GM23338 (cell line): ENCODE data around the gene POMGNT1. TPM values are rescaled to one million over a fixed set of nuclear protein-coding genes. Genes with fewer than 3 reads are reported as not detected.

Experiments
- ATAC-seq: fragments of 200-7000 bp; cut with Tn5 transposase; 3 replicates; pipeline ENCODE4 v1.9.1; 2020
- DNase-seq: peaks from one replicate; pipeline ENCODE4 v3.0.0-alpha.2; 2015; ENCODE audit warnings: low spot score
- H2AFZ ChIP-seq: fragments of 200-600 bp; sonication (generic); 2 replicates; pipeline ENCODE4 v1.8.0; 2016; ENCODE audit warnings: antibody characterized with exemption, mild to moderate bottlenecking, moderate library complexity
- H3F3A ChIP-seq: fragments of 200-600 bp; sonication (generic); replicated peaks from 2 replicates; pipeline ENCODE4 v1.8.0; 2017; ENCODE audit warnings: antibody characterized with exemption, mixed run types, low read depth
- H3K27ac ChIP-seq: fragments of 200-600 bp; sonication (generic); 2 replicates; pipeline ENCODE4 v1.6.1; 2016; ENCODE audit warnings: low read depth
- H3K27me3 ChIP-seq: fragments of 200-600 bp; sonication (generic); 2 replicates; pipeline ENCODE4 v1.8.0; 2016; ENCODE audit warnings: mild to moderate bottlenecking, mixed run types, moderate library complexity; ENCODE audit not compliant: insufficient read depth
- H3K36me3 ChIP-seq: fragments of 200-600 bp; sonication (generic); 2 replicates; pipeline ENCODE4 v1.8.0; 2016; ENCODE audit warnings: mild to moderate bottlenecking; ENCODE audit not compliant: insufficient read depth
- H3K4me1 ChIP-seq: fragments of 200-600 bp; sonication (generic); 2 replicates; pipeline ENCODE4 v1.8.0; 2016; ENCODE audit warnings: mild to moderate bottlenecking, moderate library complexity; ENCODE audit not compliant: insufficient read depth
- H3K4me2 ChIP-seq: fragments of 200-600 bp; sonication (generic); 2 replicates; pipeline ENCODE4 v1.7.1; 2017; ENCODE audit warnings: mixed run types
- H3K4me3 ChIP-seq: fragments of 200-600 bp; sonication (generic); 2 replicates; pipeline ENCODE4 v1.6.1; 2016; ENCODE audit warnings: mixed run types
- H3K79me2 ChIP-seq: fragments of 200-600 bp; sonication (generic); replicated peaks from 2 replicates; pipeline ENCODE4 v1.8.0; 2017; ENCODE audit warnings: mild to moderate bottlenecking; ENCODE audit not compliant: insufficient read depth
- H3K9me2 ChIP-seq: fragments of 200-600 bp; sonication (generic); 2 replicates; pipeline ENCODE4 v1.8.0; 2017; ENCODE audit not compliant: insufficient read depth
- H4K20me1 ChIP-seq: fragments of 200-600 bp; sonication (generic); replicated peaks from 2 replicates; pipeline ENCODE4 v1.8.0; 2017; ENCODE audit warnings: mild to moderate bottlenecking; ENCODE audit not compliant: insufficient read depth
- H3K27ac Mint-ChIP-seq: 2 replicates; pipeline ENCODE4 v1.8.0; 2020; ENCODE audit warnings: inconsistent platforms, mild to moderate bottlenecking, moderate library complexity, mixed read lengths
- H3K27me3 Mint-ChIP-seq: 3 replicates; pipeline ENCODE4 v1.8.0; 2022; ENCODE audit warnings: low read depth, mild to moderate bottlenecking, moderate library complexity, mixed read lengths, inconsistent platforms; ENCODE audit not compliant: insufficient read depth, poor library complexity
- H3K36me3 Mint-ChIP-seq: 3 replicates; pipeline ENCODE4 v1.8.0; 2021; ENCODE audit warnings: low read depth, mild to moderate bottlenecking, inconsistent platforms, moderate library complexity, mixed read lengths
- H3K4me1 Mint-ChIP-seq: 3 replicates; pipeline ENCODE4 v1.8.0; 2020; ENCODE audit warnings: mild to moderate bottlenecking, inconsistent platforms, mixed read lengths
- H3K4me3 Mint-ChIP-seq: 3 replicates; pipeline ENCODE4 v1.8.0; 2021; ENCODE audit warnings: moderate library complexity, mild to moderate bottlenecking, inconsistent platforms, mixed read lengths
- H3K9me3 Mint-ChIP-seq: 3 replicates; pipeline ENCODE4 v1.8.0; 2020; ENCODE audit warnings: moderate library complexity, mild to moderate bottlenecking, inconsistent platforms, mixed read lengths
- CREB1 ChIP-seq: fragments of 250-450 bp; sonication (Bioruptor Pico); IDR thresholded peaks from 2 replicates; pipeline ENCODE4 v1.5.0; 2020; ENCODE audit warnings: low read depth, mild to moderate bottlenecking, moderate library complexity
- EZH2 ChIP-seq: fragments of 200-600 bp; sonication (generic); IDR thresholded peaks from one replicate; pipeline ENCODE4 v1.8.0; 2017; ENCODE audit warnings: antibody characterized with exemption, mild to moderate bottlenecking, low read depth; ENCODE audit not compliant: unreplicated experiment
- EZH2phosphoT487 ChIP-seq: fragments of 200-600 bp; sonication (generic); IDR thresholded peaks from one replicate; pipeline ENCODE4 v1.8.1; 2018; ENCODE audit warnings: antibody characterized with exemption; ENCODE audit not compliant: unreplicated experiment
- JUNB ChIP-seq: IDR thresholded peaks from one replicate; pipeline ENCODE4 v1.6.1; 2016; ENCODE audit warnings: antibody characterized with exemption; ENCODE audit not compliant: unreplicated experiment
- NANOG ChIP-seq: IDR thresholded peaks from 2 replicates; pipeline ENCODE4 v1.6.1; 2016; ENCODE audit warnings: antibody characterized with exemption, borderline replicate concordance
- POLR2AphosphoS5 ChIP-seq: IDR thresholded peaks from 2 replicates; pipeline ENCODE4 v1.6.1; 2016; ENCODE audit warnings: antibody characterized with exemption, low read depth
- STAT1 ChIP-seq: IDR thresholded peaks from one replicate; pipeline ENCODE4 v1.6.1; 2016; ENCODE audit warnings: antibody characterized with exemption; ENCODE audit not compliant: unreplicated experiment
- ZNF114 ChIP-seq: fragments of 250-450 bp; sonication (Bioruptor Pico); IDR thresholded peaks from 2 replicates; pipeline ENCODE4 v1.5.0; 2020; ENCODE audit warnings: mild to moderate bottlenecking, moderate library complexity
- ZNF331 ChIP-seq: fragments of 250-450 bp; sonication (Bioruptor Pico); IDR thresholded peaks from 2 replicates; pipeline ENCODE4 v1.5.0; 2020; ENCODE audit warnings: low read depth, mild to moderate bottlenecking, moderate library complexity
- polyA plus RNA-seq: library from polyadenylated mRNA; unstranded; fragments of >200 nt; fragmentation: Nextera tagmentation; extraction: Ambion mirVana; gene quantifications from 2 replicates; pipeline ENCODE4 v1.2.1, GENCODE V29; 2016
- total RNA-seq: library from RNA; depleted of rRNA; stranded (reverse); fragments of >200 nt; shearing (Covaris generic); gene quantifications from 2 replicates; pipeline ENCODE4 v1.2.3, GENCODE V29; 2014
- TF ChIP-seq, protein P1 (sequence below), 2 experiments: fragments of 200-600 bp in 1 of 2; sonication (generic) in 1 of 2; conservative IDR thresholded peaks; 2 replicates each; pipeline versions ENCODE4 v1.5.1 to v1.6.1; 2016 to 2017; ENCODE audit warnings: antibody characterized with exemption in 2 of 2, low read depth in 2 of 2, mild to moderate bottlenecking in 2 of 2, moderate library complexity in 1 of 2
- TF ChIP-seq, protein P2 (sequence below): IDR thresholded peaks from 2 replicates; pipeline ENCODE4 v1.6.1; 2016; ENCODE audit warnings: antibody characterized with exemption
- TF ChIP-seq, protein P3 (sequence below): fragments of 250-450 bp; sonication (Bioruptor Pico); IDR thresholded peaks from 2 replicates; pipeline ENCODE4 v1.5.0; 2020; ENCODE audit warnings: mild to moderate bottlenecking, moderate library complexity
- TF ChIP-seq, protein P4 (sequence below): IDR thresholded peaks from one replicate; pipeline ENCODE4 v1.6.1; 2018; ENCODE audit warnings: antibody characterized with exemption; ENCODE audit not compliant: unreplicated experiment

The POMGNT1 gene
- total and polyA plus RNA-seq, 2 experiments from 2014 or later, result 24.3 to 32.1 TPM

DNA sequence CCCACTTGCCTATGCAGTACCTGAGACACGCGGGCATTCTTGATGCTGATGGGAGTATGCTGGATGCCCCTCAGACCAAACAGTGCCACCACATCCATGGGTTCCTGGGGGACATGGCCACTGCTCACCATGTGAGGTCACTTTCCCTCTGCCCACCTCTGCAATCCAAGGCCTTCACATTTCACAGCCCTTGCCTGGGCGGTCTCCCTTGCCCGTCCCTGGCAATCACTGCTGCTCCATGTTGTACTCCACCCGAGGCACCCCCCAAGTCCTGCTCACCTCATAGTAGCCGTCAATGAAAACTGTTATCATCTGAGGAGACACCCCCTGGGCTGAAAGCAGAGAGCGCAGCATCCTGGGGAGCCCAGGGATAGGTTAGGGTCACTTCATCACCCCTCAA lies 4.9 kb downstream of the POMGNT1 start:
- Histone ChIP-seq H3K9me2 (no peaks in the 10 kb centered on the region), H3K4me1 (no peaks in the 10 kb centered on the region), H3K4me2 (no peak overlapping the region), H3K27me3 (no peaks in the 10 kb centered on the region), H4K20me1 (no peaks in the 10 kb centered on the region; the same call in 1 of the 2 replicates), H2AFZ (no peak overlapping the region), H3K36me3 (no peaks in the 10 kb centered on the region; the same call in 1 of the 2 replicates), H3F3A (peaks cover 7% of the 10 kb centered on the region; the same call in 1 of the 2 replicates), H3K4me3 (no peak overlapping the region), H3K27ac (no peak overlapping the region), H3K79me2 (no peaks in the 10 kb centered on the region)
- Mint-ChIP-seq H3K36me3 (peaks cover 22% of the 10 kb centered on the region), H3K27me3 (peaks cover 5% of the 10 kb centered on the region), H3K27ac (no peak overlapping the region), H3K9me3 (no peaks in the 10 kb centered on the region), H3K4me3 (no peak overlapping the region), H3K4me1 (no peaks in the 10 kb centered on the region)
- TF ChIP-seq, protein P1, sequence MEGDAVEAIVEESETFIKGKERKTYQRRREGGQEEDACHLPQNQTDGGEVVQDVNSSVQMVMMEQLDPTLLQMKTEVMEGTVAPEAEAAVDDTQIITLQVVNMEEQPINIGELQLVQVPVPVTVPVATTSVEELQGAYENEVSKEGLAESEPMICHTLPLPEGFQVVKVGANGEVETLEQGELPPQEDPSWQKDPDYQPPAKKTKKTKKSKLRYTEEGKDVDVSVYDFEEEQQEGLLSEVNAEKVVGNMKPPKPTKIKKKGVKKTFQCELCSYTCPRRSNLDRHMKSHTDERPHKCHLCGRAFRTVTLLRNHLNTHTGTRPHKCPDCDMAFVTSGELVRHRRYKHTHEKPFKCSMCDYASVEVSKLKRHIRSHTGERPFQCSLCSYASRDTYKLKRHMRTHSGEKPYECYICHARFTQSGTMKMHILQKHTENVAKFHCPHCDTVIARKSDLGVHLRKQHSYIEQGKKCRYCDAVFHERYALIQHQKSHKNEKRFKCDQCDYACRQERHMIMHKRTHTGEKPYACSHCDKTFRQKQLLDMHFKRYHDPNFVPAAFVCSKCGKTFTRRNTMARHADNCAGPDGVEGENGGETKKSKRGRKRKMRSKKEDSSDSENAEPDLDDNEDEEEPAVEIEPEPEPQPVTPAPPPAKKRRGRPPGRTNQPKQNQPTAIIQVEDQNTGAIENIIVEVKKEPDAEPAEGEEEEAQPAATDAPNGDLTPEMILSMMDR (conservative IDR thresholded peaks at IDR 0.05; ENCODE audit: low read depth in 2 of 2), result no peak
- TF ChIP-seq, protein P2, sequence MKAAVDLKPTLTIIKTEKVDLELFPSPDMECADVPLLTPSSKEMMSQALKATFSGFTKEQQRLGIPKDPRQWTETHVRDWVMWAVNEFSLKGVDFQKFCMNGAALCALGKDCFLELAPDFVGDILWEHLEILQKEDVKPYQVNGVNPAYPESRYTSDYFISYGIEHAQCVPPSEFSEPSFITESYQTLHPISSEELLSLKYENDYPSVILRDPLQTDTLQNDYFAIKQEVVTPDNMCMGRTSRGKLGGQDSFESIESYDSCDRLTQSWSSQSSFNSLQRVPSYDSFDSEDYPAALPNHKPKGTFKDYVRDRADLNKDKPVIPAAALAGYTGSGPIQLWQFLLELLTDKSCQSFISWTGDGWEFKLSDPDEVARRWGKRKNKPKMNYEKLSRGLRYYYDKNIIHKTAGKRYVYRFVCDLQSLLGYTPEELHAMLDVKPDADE, result no peak
- TF ChIP-seq POLR2AphosphoS5 (no peak), ZNF114 (no peak), EZH2phosphoT487 (no peak), CREB1 (CRISPR knock-in tag) (no peak), EZH2 (no peak), JUNB (no peak), ZNF331 (no peak), NANOG (no peak), STAT1 (no peak)
- TF ChIP-seq, protein P3, sequence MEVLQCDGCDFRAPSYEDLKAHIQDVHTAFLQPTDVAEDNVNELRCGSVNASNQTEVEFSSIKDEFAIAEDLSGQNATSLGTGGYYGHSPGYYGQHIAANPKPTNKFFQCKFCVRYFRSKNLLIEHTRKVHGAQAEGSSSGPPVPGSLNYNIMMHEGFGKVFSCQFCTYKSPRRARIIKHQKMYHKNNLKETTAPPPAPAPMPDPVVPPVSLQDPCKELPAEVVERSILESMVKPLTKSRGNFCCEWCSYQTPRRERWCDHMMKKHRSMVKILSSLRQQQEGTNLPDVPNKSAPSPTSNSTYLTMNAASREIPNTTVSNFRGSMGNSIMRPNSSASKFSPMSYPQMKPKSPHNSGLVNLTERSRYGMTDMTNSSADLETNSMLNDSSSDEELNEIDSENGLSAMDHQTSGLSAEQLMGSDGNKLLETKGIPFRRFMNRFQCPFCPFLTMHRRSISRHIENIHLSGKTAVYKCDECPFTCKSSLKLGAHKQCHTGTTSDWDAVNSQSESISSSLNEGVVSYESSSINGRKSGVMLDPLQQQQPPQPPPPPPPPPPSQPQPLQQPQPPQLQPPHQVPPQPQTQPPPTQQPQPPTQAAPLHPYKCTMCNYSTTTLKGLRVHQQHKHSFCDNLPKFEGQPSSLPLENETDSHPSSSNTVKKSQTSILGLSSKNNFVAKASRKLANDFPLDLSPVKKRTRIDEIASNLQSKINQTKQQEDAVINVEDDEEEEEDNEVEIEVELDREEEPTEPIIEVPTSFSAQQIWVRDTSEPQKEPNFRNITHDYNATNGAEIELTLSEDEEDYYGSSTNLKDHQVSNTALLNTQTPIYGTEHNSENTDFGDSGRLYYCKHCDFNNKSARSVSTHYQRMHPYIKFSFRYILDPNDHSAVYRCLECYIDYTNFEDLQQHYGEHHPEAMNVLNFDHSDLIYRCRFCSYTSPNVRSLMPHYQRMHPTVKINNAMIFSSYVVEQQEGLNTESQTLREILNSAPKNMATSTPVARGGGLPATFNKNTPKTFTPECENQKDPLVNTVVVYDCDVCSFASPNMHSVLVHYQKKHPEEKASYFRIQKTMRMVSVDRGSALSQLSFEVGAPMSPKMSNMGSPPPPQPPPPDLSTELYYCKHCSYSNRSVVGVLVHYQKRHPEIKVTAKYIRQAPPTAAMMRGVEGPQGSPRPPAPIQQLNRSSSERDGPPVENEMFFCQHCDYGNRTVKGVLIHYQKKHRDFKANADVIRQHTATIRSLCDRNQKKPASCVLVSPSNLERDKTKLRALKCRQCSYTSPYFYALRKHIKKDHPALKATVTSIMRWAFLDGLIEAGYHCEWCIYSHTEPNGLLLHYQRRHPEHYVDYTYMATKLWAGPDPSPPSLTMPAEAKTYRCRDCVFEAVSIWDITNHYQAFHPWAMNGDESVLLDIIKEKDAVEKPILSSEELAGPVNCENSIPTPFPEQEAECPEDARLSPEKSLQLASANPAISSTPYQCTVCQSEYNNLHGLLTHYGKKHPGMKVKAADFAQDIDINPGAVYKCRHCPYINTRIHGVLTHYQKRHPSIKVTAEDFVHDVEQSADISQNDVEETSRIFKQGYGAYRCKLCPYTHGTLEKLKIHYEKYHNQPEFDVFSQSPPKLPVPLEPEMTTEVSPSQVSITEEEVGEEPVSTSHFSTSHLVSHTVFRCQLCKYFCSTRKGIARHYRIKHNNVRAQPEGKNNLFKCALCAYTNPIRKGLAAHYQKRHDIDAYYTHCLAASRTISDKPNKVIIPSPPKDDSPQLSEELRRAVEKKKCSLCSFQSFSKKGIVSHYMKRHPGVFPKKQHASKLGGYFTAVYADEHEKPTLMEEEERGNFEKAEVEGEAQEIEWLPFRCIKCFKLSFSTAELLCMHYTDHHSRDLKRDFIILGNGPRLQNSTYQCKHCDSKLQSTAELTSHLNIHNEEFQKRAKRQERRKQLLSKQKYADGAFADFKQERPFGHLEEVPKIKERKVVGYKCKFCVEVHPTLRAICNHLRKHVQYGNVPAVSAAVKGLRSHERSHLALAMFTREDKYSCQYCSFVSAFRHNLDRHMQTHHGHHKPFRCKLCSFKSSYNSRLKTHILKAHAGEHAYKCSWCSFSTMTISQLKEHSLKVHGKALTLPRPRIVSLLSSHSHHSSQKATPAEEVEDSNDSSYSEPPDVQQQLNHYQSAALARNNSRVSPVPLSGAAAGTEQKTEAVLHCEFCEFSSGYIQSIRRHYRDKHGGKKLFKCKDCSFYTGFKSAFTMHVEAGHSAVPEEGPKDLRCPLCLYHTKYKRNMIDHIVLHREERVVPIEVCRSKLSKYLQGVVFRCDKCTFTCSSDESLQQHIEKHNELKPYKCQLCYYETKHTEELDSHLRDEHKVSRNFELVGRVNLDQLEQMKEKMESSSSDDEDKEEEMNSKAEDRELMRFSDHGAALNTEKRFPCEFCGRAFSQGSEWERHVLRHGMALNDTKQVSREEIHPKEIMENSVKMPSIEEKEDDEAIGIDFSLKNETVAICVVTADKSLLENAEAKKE (CRISPR knock-in tag), result no peak
- TF ChIP-seq, protein P4, sequence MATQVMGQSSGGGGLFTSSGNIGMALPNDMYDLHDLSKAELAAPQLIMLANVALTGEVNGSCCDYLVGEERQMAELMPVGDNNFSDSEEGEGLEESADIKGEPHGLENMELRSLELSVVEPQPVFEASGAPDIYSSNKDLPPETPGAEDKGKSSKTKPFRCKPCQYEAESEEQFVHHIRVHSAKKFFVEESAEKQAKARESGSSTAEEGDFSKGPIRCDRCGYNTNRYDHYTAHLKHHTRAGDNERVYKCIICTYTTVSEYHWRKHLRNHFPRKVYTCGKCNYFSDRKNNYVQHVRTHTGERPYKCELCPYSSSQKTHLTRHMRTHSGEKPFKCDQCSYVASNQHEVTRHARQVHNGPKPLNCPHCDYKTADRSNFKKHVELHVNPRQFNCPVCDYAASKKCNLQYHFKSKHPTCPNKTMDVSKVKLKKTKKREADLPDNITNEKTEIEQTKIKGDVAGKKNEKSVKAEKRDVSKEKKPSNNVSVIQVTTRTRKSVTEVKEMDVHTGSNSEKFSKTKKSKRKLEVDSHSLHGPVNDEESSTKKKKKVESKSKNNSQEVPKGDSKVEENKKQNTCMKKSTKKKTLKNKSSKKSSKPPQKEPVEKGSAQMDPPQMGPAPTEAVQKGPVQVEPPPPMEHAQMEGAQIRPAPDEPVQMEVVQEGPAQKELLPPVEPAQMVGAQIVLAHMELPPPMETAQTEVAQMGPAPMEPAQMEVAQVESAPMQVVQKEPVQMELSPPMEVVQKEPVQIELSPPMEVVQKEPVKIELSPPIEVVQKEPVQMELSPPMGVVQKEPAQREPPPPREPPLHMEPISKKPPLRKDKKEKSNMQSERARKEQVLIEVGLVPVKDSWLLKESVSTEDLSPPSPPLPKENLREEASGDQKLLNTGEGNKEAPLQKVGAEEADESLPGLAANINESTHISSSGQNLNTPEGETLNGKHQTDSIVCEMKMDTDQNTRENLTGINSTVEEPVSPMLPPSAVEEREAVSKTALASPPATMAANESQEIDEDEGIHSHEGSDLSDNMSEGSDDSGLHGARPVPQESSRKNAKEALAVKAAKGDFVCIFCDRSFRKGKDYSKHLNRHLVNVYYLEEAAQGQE, result no peak
- DNase-seq, result no peak
- ATAC-seq, result no peak
